CD14-positive monocyte (primary cell): Measurements from ENCODE around the gene CHN2. TPM values are rescaled to one million over a fixed set of nuclear protein-coding genes. Genes with fewer than 3 reads are reported as not detected.

ENCODE experiments used
- DNase-seq, 3 donors: peaks; one replicate each; pipeline ENCODE4 v3.0.0-alpha.2; 2011 to 2022
- H2AFZ ChIP-seq: 2 replicates; pipeline ENCODE4 v1.6.0; 2012; ENCODE audit warnings: mild to moderate bottlenecking, low read depth, low read length, inconsistent platforms; ENCODE audit not compliant: insufficient read depth, poor library complexity, severe bottlenecking
- H3K27ac ChIP-seq, 2 donors: 1 replicate in 1 of 2; 2 replicates in 1 of 2; pipeline ENCODE4 v1.5.1; 2012 to 2013; ENCODE audit warnings: low read length in 2 of 2, control low read depth in 1 of 2, inconsistent platforms in 1 of 2, low read depth in 1 of 2, mild to moderate bottlenecking in 1 of 2
- H3K27me3 ChIP-seq, 2 donors: one replicate each; pipeline versions ENCODE4 v1.6.0 to v1.6.1; 2011 to 2013; ENCODE audit warnings: low read length in 2 of 2; ENCODE audit not compliant: control insufficient read depth in 2 of 2, insufficient read depth in 2 of 2
- H3K36me3 ChIP-seq, 2 donors: replicated peaks in 1 of 2; 1 replicate in 1 of 2; 2 replicates in 1 of 2; pipeline versions ENCODE4 v1.5.1 to v1.6.1; 2012 to 2013; ENCODE audit warnings: low read length in 2 of 2, control low read depth in 1 of 2, inconsistent platforms in 1 of 2, mild to moderate bottlenecking in 1 of 2; ENCODE audit not compliant: insufficient read depth in 2 of 2, control insufficient read depth in 1 of 2
- H3K4me1 ChIP-seq, 2 donors: 1 replicate in 1 of 2; 2 replicates in 1 of 2; pipeline versions ENCODE4 v1.5.1 to v1.6.1; 2012 to 2013; ENCODE audit warnings: low read length in 2 of 2, control low read depth in 1 of 2, inconsistent platforms in 1 of 2, mild to moderate bottlenecking in 1 of 2, moderate library complexity in 1 of 2; ENCODE audit not compliant: insufficient read depth in 2 of 2, control insufficient read depth in 1 of 2
- H3K4me2 ChIP-seq: replicated peaks from 2 replicates; pipeline ENCODE3; 2012; ENCODE audit warnings: low read length, moderate library complexity, mild to moderate bottlenecking; ENCODE audit not compliant: poor library complexity, severe bottlenecking; ENCODE audit errors: extremely low read depth
- H3K4me3 ChIP-seq, 3 experiments: fragments of 200-600 bp in 1 of 3; sonication (generic) in 1 of 3; replicated peaks in 1 of 3; 1 replicate in 2 of 3; 2 replicates in 1 of 3; pipeline ENCODE4 v1.5.1; 2011 to 2013; ENCODE audit warnings: low read length in 3 of 3, mild to moderate bottlenecking in 3 of 3, control low read depth in 2 of 3, low read depth in 2 of 3, inconsistent platforms in 1 of 3, moderate library complexity in 1 of 3
- H3K79me2 ChIP-seq: 2 replicates; pipeline ENCODE4 v1.6.0; 2012; ENCODE audit warnings: mild to moderate bottlenecking, control low read depth, inconsistent platforms, low read length, moderate library complexity; ENCODE audit not compliant: insufficient read depth
- H3K9ac ChIP-seq: 2 replicates; pipeline ENCODE4 v1.6.0; 2017; ENCODE audit warnings: low read length, mild to moderate bottlenecking; ENCODE audit not compliant: insufficient read depth, poor library complexity, severe bottlenecking
- H3K9me3 ChIP-seq, 2 donors: replicated peaks in 1 of 2; 1 replicate in 1 of 2; 2 replicates in 1 of 2; pipeline versions ENCODE4 v1.5.1 to v1.6.1; 2012 to 2013; ENCODE audit warnings: low read length in 2 of 2, control low read depth in 1 of 2; ENCODE audit not compliant: control insufficient read depth in 1 of 2, insufficient read depth in 1 of 2
- H4K20me1 ChIP-seq: 2 replicates; pipeline ENCODE4 v1.6.0; 2012; ENCODE audit warnings: mild to moderate bottlenecking, low read length, control low read depth, moderate library complexity; ENCODE audit not compliant: insufficient read depth
- H3K27ac Mint-ChIP-seq, 7 donors: one replicate each; pipeline ENCODE4 v1.8.0; 2020; ENCODE audit warnings: mild to moderate bottlenecking in 7 of 7, mixed read lengths in 7 of 7, moderate library complexity in 6 of 7, inconsistent platforms in 2 of 7
- H3K27me3 Mint-ChIP-seq, 3 donors: one replicate each; pipeline ENCODE4 v1.8.0; 2021 to 2022; ENCODE audit warnings: low read depth in 3 of 3, mild to moderate bottlenecking in 3 of 3, mixed read lengths in 3 of 3, moderate library complexity in 3 of 3, inconsistent platforms in 1 of 3
- H3K36me3 Mint-ChIP-seq, 2 donors: one replicate each; pipeline ENCODE4 v1.8.0; 2020; ENCODE audit warnings: mixed read lengths in 2 of 2, inconsistent platforms in 1 of 2, mild to moderate bottlenecking in 1 of 2
- H3K4me1 Mint-ChIP-seq: one replicate; pipeline ENCODE4 v1.8.0; 2020; ENCODE audit warnings: mild to moderate bottlenecking, mixed read lengths
- H3K4me3 Mint-ChIP-seq, 2 donors: one replicate each; pipeline ENCODE4 v1.8.0; 2020; ENCODE audit warnings: mild to moderate bottlenecking in 2 of 2, mixed read lengths in 2 of 2, moderate library complexity in 1 of 2
- H3K9me3 Mint-ChIP-seq, 7 donors: one replicate each; pipeline ENCODE4 v1.8.0; 2020 to 2022; ENCODE audit warnings: mixed read lengths in 7 of 7, mild to moderate bottlenecking in 6 of 7, moderate library complexity in 6 of 7, inconsistent platforms in 2 of 7
- WGBS: methylation state at CpG from one replicate; pipeline ENCODE4 v1.1.5; 2013; ENCODE audit warnings: missing lambda C conversion rate; ENCODE audit not compliant: insufficient coverage; 5-methylcytosine and 5-hydroxymethylcytosine counted together
- intact Hi-C, 2 donors: fragments of 100-400 bp; cut with micrococcal nuclease; formaldehyde crosslinking; loops; one replicate each; pipeline versions ENCODE4 v1.15.0 to v1.15.1; 2023
- polyA plus RNA-seq, 3 donors: library from polyadenylated mRNA; depleted of rRNA in 1 of 3; unstranded in 2 of 3; stranded (reverse) in 1 of 3; fragments of 300-500 nt in 2 of 3; fragments of >200 nt in 1 of 3; fragmentation: Illumina TruSeq in 2 of 3; gene quantifications; 1 replicate in 2 of 3; 2 replicates in 1 of 3; pipeline ENCODE4 v1.2.3, GENCODE V29; 2012 to 2021
- TF ChIP-seq, protein P1 (sequence below): fragments of 200-600 bp; IDR thresholded peaks from one replicate; pipeline ENCODE4 v1.8.0; 2022; ENCODE audit warnings: antibody characterized with exemption, mild to moderate bottlenecking

The CHN2 gene
- polyA plus RNA-seq, 3 donors, result 26.6 to 66.5 (median 44.8) TPM

DNA sequence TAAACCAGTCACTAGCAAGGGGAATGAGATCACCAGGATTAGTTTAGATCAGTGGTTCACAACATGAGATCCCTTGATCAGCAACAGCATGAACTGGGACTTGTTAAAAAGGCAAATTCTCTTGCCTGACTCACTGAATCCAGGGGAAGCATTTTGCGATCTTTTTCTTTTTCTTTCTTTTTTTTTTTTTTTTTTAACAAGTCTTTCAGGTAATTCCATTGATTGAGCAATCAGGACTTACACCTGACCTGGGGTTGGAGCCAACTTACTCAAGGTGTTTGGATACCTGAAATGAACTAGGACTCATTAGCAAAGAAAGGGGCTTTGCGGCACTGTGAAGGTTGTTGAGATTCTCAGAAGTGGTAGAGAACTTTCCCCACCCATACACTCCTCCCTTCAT is 321.9 kb downstream of the CHN2 start:
- Histone ChIP-seq H3K9me3 (no peaks in the 10 kb centered on the region), H3K79me2 (no peaks in the 10 kb centered on the region), H3K27ac (no peak overlapping the region), H3K27me3 (no peaks in the 10 kb centered on the region), H3K36me3 (peaks cover 13 to 27% of the 10 kb centered on the region in 2 donors), H3K9ac (no peak overlapping the region), H4K20me1 (no peaks in the 10 kb centered on the region), H3K4me3 (no peak overlapping the region), H2AFZ (no peak overlapping the region), H3K4me1 (no peaks in the 10 kb centered on the region), H3K4me2 (no peak overlapping the region)
- Mint-ChIP-seq H3K27ac (peak overlapping the region in 1 of 7 donors; percentile 62), H3K9me3 (peaks cover 0 to 3% (median 1%) of the 10 kb centered on the region in 7 donors), H3K27me3 (peaks cover 0 to 3% (median 0%) of the 10 kb centered on the region in 3 donors), H3K4me1 (no peaks in the 10 kb centered on the region), H3K36me3 (peaks cover 18 to 35% of the 10 kb centered on the region in 2 donors), H3K4me3 (no peak overlapping the region)
- WGBS, result 100% methylated on average over 1 of the region's 2 CpGs
- intact Hi-C loops, result no loop called here
- no peak for DNase-seq
- TF ChIP-seq, protein P1, sequence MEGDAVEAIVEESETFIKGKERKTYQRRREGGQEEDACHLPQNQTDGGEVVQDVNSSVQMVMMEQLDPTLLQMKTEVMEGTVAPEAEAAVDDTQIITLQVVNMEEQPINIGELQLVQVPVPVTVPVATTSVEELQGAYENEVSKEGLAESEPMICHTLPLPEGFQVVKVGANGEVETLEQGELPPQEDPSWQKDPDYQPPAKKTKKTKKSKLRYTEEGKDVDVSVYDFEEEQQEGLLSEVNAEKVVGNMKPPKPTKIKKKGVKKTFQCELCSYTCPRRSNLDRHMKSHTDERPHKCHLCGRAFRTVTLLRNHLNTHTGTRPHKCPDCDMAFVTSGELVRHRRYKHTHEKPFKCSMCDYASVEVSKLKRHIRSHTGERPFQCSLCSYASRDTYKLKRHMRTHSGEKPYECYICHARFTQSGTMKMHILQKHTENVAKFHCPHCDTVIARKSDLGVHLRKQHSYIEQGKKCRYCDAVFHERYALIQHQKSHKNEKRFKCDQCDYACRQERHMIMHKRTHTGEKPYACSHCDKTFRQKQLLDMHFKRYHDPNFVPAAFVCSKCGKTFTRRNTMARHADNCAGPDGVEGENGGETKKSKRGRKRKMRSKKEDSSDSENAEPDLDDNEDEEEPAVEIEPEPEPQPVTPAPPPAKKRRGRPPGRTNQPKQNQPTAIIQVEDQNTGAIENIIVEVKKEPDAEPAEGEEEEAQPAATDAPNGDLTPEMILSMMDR, result no peak

DNA sequence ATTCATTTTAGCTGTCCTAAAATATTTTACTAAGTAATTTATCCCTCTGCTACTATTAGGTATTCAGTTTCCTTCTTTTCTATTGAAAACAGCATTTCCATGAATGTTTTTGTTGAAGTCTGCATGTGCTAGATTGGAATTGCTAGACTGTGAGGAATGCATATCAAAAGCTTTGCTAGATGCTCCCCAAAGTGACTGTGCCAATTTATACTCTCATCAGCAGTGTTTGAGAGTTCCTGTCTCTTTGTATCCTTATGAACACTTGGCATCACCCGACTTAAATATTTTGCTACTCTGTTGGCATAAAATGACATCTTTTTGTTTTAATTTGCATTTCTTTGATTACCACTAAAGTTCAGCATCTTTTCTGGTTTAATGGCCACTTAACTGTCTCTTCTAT is 324.0 kb downstream of the CHN2 start:
- intact Hi-C loops, result no loop called here
- H2AFZ ChIP-seq, result no peak overlapping the region
- DNase-seq, result no peak
- H3K9ac ChIP-seq, result no peak overlapping the region
- peaks cover 0 to 7% of the 10 kb centered on the region in 2 donors for H3K36me3 ChIP-seq
- H3K4me1 ChIP-seq, result no peaks in the 10 kb centered on the region
- Mint-ChIP-seq H3K9me3 (peaks cover 0 to 11% (median 5%) of the 10 kb centered on the region in 7 donors), H3K27me3 (peaks cover 0 to 3% (median 3%) of the 10 kb centered on the region in 3 donors), H3K27ac (no peak overlapping the region), H3K4me1 (no peaks in the 10 kb centered on the region), H3K36me3 (peaks cover 7 to 17% of the 10 kb centered on the region in 2 donors), H3K4me3 (no peak overlapping the region)
- no CpG with 5 or more reads among the region's 1 CpG for WGBS
- H3K9me3 ChIP-seq, result no peaks in the 10 kb centered on the region
- H3K4me3 ChIP-seq, result no peak overlapping the region
- H4K20me1 ChIP-seq, result no peaks in the 10 kb centered on the region
- no peaks in the 10 kb centered on the region for H3K27me3 ChIP-seq
- no peaks in the 10 kb centered on the region for H3K79me2 ChIP-seq
- TF ChIP-seq, protein P1, result no peak
- H3K4me2 ChIP-seq, result no peak overlapping the region
- H3K27ac ChIP-seq, result no peak overlapping the region
